Pons (tissue), 1 donor: ENCODE measurements around the gene TRMU.

ENCODE experiments used
- DNase-seq: peaks from one replicate; pipeline ENCODE4 v3.0.0-alpha.2; 2016; ENCODE audit warnings: low spot score

TRMU gene, protein sequence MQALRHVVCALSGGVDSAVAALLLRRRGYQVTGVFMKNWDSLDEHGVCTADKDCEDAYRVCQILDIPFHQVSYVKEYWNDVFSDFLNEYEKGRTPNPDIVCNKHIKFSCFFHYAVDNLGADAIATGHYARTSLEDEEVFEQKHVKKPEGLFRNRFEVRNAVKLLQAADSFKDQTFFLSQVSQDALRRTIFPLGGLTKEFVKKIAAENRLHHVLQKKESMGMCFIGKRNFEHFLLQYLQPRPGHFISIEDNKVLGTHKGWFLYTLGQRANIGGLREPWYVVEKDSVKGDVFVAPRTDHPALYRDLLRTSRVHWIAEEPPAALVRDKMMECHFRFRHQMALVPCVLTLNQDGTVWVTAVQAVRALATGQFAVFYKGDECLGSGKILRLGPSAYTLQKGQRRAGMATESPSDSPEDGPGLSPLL

DNA sequence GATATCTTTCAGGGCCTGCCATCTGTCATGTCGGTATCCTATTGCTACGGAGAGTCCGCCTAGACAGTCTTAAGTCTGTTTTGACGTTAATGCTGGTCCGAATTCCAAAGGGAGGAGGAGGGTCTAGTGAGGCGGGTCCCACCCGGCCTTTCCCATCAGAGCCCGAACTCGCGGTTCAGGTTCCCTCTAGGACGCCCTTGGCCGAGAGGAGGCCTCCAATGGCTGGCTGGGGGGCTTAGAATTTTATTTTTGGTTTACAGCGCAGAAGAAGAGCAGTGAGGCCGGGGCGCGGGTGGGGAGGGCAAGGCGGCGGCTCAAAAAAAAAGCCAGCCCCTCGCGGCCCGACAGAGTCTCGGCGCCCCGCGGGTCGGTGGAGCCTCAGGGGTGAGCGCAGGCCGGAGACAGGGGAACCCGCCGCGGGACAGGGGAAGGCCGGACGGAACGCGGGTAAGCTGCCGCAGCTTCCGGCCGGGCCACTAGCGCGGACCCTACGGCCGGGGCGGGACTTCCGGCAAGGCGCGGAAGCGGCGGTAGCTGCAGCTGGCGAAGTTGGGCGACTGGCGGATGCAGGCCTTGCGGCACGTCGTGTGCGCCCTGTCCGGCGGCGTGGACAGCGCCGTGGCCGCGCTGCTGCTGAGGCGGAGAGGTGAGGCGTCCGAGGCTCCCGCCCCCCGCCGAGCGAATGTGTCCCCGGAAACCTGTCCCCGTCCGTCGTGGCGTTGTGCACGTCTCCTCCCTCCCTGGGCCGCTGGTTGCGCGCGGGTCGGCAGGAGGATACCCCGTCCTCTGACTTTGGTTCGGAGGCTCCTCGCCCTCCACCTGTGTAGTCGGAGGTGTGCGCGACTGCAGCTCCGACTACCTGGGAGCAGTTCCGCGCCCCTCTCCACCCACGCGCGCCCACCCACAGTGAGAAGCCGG is at the start of gene TRMU:
TRMU (plus strand) TSS at position 514 of the 918 bp plus-strand sequence; CDS start at position 565, 51 bp downstream.
- peak; percentile 67 for DNase-seq

GRCh38 chr22:46286006-46286405 is 49.5 kb upstream of the TRMU start:
- no peak for DNase-seq

- no peak for DNase-seq
Observed at GRCh38 chr22:46286941-46287872, 48.3 kb upstream of the TRMU start.

GRCh38 chr22:46287873-46288751 is 47.4 kb upstream of the TRMU start:
- DNase-seq = no peak

- no peak for DNase-seq
Observed at GRCh38 chr22:46288846-46289243, 46.7 kb upstream of the TRMU start.

GRCh38 chr22:46289244-46289891 is 46.1 kb upstream of the TRMU start:
- DNase-seq = no peak

GRCh38 chr22:46290121-46290842 is 45.2 kb upstream of the TRMU start:
- no peak for DNase-seq

GRCh38 chr22:46290843-46291785 is 44.4 kb upstream of the TRMU start:
- DNase-seq = no peak

DNA sequence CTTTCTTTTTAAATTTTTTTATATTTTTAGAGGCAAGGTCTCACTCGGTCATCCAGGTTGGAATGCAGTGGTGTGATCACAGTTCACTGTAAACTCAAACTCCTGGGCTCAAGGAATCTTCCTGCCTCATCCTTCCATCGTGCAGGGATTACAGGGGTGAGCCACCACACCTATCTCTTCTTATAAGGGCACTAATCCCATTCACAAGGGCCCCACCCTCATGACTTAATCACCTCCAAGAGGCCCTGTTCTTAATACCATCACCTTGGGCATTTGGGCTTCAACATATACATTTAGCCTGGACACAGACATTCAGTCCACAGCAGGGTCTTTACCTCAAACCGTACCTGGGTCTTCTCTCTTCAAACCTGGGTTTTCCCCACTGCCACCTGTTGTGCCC is 43.3 kb upstream of the TRMU start:
- no peak for DNase-seq

DNA sequence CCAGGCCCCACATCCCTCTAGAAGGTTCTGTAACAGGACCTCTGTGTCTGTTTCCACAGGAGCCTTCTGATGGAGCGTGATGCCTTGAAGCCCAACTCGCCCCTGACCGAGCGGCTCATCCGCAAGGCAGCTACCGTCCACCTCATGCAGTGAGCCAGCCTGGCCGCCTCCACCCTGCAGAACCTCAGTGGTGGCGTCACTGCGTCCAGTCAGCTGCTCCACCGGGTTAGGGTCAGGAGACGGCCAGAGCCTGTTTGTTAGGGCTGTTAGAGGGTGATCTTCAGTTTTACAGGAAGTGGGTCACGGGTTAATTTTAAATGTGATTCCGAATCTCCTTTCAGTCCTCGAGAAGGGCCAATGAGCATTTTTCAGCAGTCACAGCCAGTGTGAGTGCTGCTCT is 42.8 kb upstream of the TRMU start:
- DNase-seq = no peak

- peak; percentile 49 for DNase-seq
Observed at GRCh38 chr22:46293577-46294260, 41.8 kb upstream of the TRMU start.

DNA sequence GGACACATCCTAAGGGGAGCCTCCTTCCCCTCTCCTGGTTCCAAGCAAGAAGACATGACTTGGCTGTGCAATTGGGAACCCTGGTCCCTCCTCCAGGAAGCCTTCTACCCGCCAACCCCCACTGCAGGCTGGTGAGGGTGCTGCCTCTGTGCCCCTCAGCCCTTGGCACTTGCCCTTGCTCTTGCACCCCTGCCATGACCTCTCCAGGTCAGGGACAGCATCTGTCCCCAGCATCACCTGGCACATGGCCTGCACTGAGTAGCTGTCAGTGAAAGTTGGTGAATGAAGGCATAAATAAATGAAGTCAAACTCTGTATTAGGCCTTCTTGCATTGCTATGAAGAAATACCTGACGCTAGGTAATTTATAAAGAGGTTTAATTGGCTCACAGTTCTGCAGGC is 40.7 kb upstream of the TRMU start:
- no peak for DNase-seq

DNA sequence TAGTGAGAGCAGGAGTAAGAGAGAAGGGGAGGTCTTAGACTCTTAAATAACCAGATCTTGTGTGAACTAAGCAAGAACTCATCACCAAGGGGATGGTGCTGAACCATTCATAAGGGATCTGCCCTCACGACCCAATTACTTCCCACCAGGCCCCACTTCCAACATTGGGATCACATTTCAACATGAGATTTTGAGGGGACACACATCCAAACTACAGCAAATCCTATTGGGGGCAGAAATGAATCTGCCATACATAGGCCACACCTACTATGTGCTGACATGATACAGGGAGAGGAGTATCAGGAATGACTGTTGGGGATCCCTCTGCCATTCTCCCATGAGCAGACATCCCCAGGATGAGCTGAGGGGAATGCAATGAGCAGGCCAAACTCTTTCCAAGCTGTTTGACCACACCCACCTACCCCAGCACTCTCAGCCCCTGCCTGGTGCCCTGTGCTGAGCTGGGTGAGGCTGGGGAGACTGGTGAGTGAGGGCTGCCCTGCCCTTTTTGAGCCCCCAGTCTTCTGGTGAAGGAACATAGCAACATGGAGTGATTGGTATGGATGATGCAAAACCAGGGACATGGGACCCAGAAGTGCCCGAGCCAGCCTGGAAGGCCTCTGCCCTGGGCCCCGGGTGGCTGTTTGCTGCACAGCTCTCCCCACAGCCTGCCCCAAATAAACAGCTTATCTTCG is 40.1 kb upstream of the TRMU start:
- DNase-seq = no peak

DNA sequence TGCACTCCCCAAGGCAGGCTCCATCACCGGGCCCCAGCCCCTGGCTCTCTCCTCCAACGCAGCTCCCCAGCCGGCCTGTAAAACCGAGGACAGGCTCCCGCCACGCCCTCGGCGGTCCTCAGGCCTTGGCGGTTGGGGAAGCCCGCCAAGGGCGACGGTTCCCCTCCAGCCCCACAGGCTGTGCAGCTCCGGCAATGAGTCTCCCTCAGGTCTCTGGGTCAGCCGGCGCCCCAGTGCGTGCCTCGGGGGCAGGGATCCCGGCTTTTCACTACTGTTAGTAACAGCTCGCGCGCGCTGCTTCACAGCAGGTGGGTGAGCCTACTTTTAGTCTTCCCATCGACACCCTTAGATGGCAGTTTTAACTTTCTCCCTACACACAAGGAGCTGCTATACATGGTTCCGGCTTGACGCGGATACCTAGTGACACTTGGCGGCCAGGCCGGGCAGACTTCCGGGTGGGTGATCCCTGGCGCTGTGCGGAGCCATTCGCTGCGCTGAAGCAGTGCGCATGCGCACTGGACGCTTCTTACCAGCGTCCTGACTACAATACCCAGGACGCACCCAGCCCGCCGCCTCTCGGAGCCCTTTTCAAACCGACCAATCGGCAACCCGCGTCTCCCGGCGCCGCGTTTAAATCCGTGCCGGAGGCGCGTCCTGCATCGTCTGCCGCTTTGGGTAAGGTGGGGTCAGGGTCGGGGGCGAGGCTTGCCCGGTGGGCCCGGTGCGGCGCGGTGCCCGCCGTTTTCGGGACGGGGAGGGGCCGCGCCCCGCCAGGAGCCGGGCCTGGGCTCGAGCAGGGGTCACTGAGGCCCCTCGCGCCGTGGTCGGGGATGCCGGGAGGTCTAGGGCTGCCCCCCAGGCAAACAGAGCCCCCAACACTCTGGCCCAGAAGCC is 39.0 kb upstream of the TRMU start, which contains the start of gene GTSE1:
GTSE1 (plus strand) TSS at position 614 of the 894 bp plus-strand sequence. CDS start 531 bp downstream, outside the sequence.
- peak; percentile 97 for DNase-seq

DNA sequence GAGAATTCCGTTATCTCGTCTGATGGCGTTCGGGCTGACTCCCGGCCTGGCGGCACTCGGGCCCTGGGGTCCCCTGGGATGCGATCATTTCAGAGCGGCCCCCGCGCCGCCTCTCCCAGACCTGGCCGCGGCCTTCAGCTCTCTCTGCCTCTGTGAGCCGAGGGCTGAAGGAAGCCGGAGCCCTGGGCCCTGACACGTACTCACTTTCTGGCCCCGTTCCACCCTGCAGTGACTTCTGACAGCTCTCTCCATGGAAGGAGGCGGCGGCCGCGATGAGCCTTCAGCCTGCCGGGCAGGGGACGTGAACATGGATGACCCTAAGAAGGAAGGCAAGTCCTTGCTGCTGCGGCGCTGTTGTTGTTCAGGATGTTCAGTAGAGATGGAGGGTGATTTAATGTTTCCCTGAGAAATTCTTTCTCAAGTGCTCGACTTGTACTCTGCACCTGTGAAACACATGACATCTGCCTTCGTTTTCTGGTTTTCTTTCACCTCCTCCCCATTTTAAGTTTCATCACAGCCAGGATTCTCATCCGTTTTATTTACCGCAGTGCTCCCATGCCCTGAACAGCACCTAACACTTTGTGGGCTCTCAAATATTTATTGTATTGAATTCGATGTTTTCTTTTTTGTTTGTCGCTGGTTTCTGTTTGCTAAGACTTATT is 38.2 kb upstream of the TRMU start:
- no peak for DNase-seq
